Spinal cord (tissue), 10 donors: ENCODE results near the gene FAM72C. TPM values are rescaled to one million over a fixed set of nuclear protein-coding genes. Genes with fewer than 3 reads are reported as not detected.
A peak's percentile ranks its signal among the peaks of the same experiment; 100 is the strongest.
"Not testable (repeated sequence)": the region's sequence is repeated elsewhere in the genome, so short reads cannot be mapped to it uniquely, and the experiment has no call there.

Source experiments
- DNase-seq, 6 donors: peaks; one replicate each; pipeline versions ENCODE4 v3.0.0 to v3.0.0-alpha.2; 2013 to 2015; ENCODE audit warnings: low spot score in 6 of 6, low read depth in 4 of 6
- H3K27ac ChIP-seq: one replicate; pipeline ENCODE4 v1.5.1; 2013; ENCODE audit warnings: low read depth, low read length, control low read depth
- H3K27me3 ChIP-seq: one replicate; pipeline ENCODE4 v1.6.1; 2013; ENCODE audit warnings: low read length; ENCODE audit not compliant: control insufficient read depth, insufficient read depth
- H3K36me3 ChIP-seq: one replicate; pipeline ENCODE4 v1.6.1; 2013; ENCODE audit warnings: low read length; ENCODE audit not compliant: control insufficient read depth, insufficient read depth
- H3K4me1 ChIP-seq: one replicate; pipeline ENCODE4 v1.6.1; 2013; ENCODE audit warnings: low read length; ENCODE audit not compliant: control insufficient read depth, insufficient read depth
- H3K4me3 ChIP-seq: one replicate; pipeline ENCODE4 v1.5.1; 2013; ENCODE audit warnings: low read depth, low read length, control low read depth
- H3K9me3 ChIP-seq: one replicate; pipeline ENCODE4 v1.6.1; 2013; ENCODE audit warnings: low read length; ENCODE audit not compliant: control insufficient read depth, insufficient read depth
- WGBS: methylation state at CpG from one replicate; pipeline ENCODE4 v1.1.5; 2013; ENCODE audit warnings: missing lambda C conversion rate; ENCODE audit not compliant: insufficient coverage; 5-methylcytosine and 5-hydroxymethylcytosine counted together
- polyA plus RNA-seq, 2 donors: library from polyadenylated mRNA; unstranded; fragments of 120-200 nt; gene quantifications; one replicate each; pipeline ENCODE4 v1.2.1, GENCODE V29; 2013; ENCODE audit not compliant: insufficient read length in 2 of 2
- total RNA-seq, 2 donors: library from RNA; depleted of rRNA in 1 of 2; stranded (reverse); fragments of 120-200 nt in 1 of 2; fragments of >200 nt in 1 of 2; gene quantifications; one replicate each; pipeline versions ENCODE4 v1.2.3 to v1.2.4, GENCODE V29; 2013 to 2014
- donor health status: healthy.

Gene FAM72C
- total and polyA plus RNA-seq, 4 donors, result 0.38 to 1.9 (median 0.80) TPM

GRCh38 chr1:144003306-144004029 is 31.7 kb upstream of the FAM72C start:
- not testable (repeated sequence) for H3K4me3 ChIP-seq, H3K27ac ChIP-seq, H3K36me3 ChIP-seq, DNase-seq, H3K4me1 ChIP-seq, H3K27me3 ChIP-seq, H3K9me3 ChIP-seq
- WGBS, result no CpG with 5 or more reads among the region's 2 CpGs

GRCh38 chr1:144002141-144002881 is 30.5 kb upstream of the FAM72C start:
- not testable (repeated sequence) for H3K4me1 ChIP-seq, H3K9me3 ChIP-seq, H3K27me3 ChIP-seq, H3K36me3 ChIP-seq, H3K4me3 ChIP-seq, H3K27ac ChIP-seq
- WGBS, result no CpG with 5 or more reads among the region's 7 CpGs
- DNase-seq, result peak in 1 of 6 donors; percentile 2

- not testable (repeated sequence) for H3K27ac ChIP-seq, DNase-seq, H3K9me3 ChIP-seq, H3K4me3 ChIP-seq, H3K36me3 ChIP-seq, H3K27me3 ChIP-seq, H3K4me1 ChIP-seq
- no CpG with 5 or more reads among the region's 8 CpGs for WGBS
Observed at GRCh38 chr1:144001077-144001476, 29.3 kb upstream of the FAM72C start.

- WGBS, result no CpG with 5 or more reads among the region's 6 CpGs
- H3K4me3 ChIP-seq, result not testable (repeated sequence)
Observed at GRCh38 chr1:143996020-143996419, 24.2 kb upstream of the FAM72C start.

GRCh38 chr1:143993301-143993907 is 21.6 kb upstream of the FAM72C start:
- no CpG with 5 or more reads among the region's 7 CpGs for WGBS
- not testable (repeated sequence) for H3K36me3 ChIP-seq, H3K4me3 ChIP-seq, H3K27ac ChIP-seq, H3K4me1 ChIP-seq, H3K27me3 ChIP-seq, H3K9me3 ChIP-seq, DNase-seq

More at GRCh38 chr1:143996020-143996419, 24.2 kb upstream of the FAM72C start:
- H3K36me3 ChIP-seq, H3K27me3 ChIP-seq, H3K9me3 ChIP-seq, H3K4me1 ChIP-seq, DNase-seq, H3K27ac ChIP-seq: not testable (repeated sequence)

- not testable (repeated sequence) for H3K9me3 ChIP-seq, H3K4me1 ChIP-seq, H3K36me3 ChIP-seq, H3K27me3 ChIP-seq, H3K4me3 ChIP-seq, DNase-seq, H3K27ac ChIP-seq
- no CpG with 5 or more reads among the region's 4 CpGs for WGBS
Observed at GRCh38 chr1:143990699-143991098, 18.9 kb upstream of the FAM72C start.

- not testable (repeated sequence) for H3K36me3 ChIP-seq, H3K4me3 ChIP-seq, H3K27ac ChIP-seq, H3K4me1 ChIP-seq, H3K9me3 ChIP-seq, H3K27me3 ChIP-seq, DNase-seq
- WGBS, result no CpG with 5 or more reads among the region's 1 CpG
Observed at GRCh38 chr1:143989719-143990118, 17.9 kb upstream of the FAM72C start.

GRCh38 chr1:143989427-143989712 is 17.6 kb upstream of the FAM72C start:
- not testable (repeated sequence) for H3K36me3 ChIP-seq, H3K27me3 ChIP-seq, H3K27ac ChIP-seq, H3K9me3 ChIP-seq, H3K4me1 ChIP-seq, DNase-seq, H3K4me3 ChIP-seq
- no CpG with 5 or more reads among the region's 4 CpGs for WGBS

GRCh38 chr1:143988602-143989426 is 17.0 kb upstream of the FAM72C start:
- WGBS, result no CpG with 5 or more reads among the region's 10 CpGs
- not testable (repeated sequence) for H3K27me3 ChIP-seq, H3K36me3 ChIP-seq, H3K4me1 ChIP-seq, H3K27ac ChIP-seq, DNase-seq, H3K9me3 ChIP-seq, H3K4me3 ChIP-seq
